H9 (cell line): ENCODE results near the gene GCNT2. TPM values are rescaled to one million over a fixed set of nuclear protein-coding genes. Genes with fewer than 3 reads are reported as not detected.
A peak's percentile ranks its signal among the peaks of the same experiment; 100 is the strongest.

Experiments
- DNase-seq: peaks from one replicate; pipeline ENCODE4 v3.0.0-alpha.2; 2017
- H2AFZ ChIP-seq: one replicate; pipeline ENCODE4 v1.6.1; 2013; ENCODE audit warnings: mild to moderate bottlenecking, low read length, control low read depth, moderate library complexity
- H2AK5ac ChIP-seq: 2 replicates; pipeline ENCODE4 v1.6.1; 2013; ENCODE audit warnings: low read length, control low read depth, mixed read lengths; ENCODE audit not compliant: insufficient read length
- H2BK120ac ChIP-seq: one replicate; pipeline ENCODE4 v1.6.1; 2013; ENCODE audit warnings: low read depth, mild to moderate bottlenecking, low read length, control low read depth, inconsistent platforms; ENCODE audit not compliant: poor library complexity, severe bottlenecking
- H2BK12ac ChIP-seq: 2 replicates; pipeline ENCODE4 v1.6.1; 2013; ENCODE audit warnings: low read length, control low read depth, mixed read lengths, low read depth; ENCODE audit not compliant: insufficient read length
- H2BK15ac ChIP-seq: 2 replicates; pipeline ENCODE4 v1.6.1; 2013; ENCODE audit warnings: low read depth, low read length, control low read depth
- H2BK20ac ChIP-seq: one replicate; pipeline ENCODE4 v1.6.1; 2013; ENCODE audit warnings: low read depth, mild to moderate bottlenecking, low read length, control low read depth, inconsistent platforms; ENCODE audit not compliant: poor library complexity, severe bottlenecking
- H2BK5ac ChIP-seq: 2 replicates; pipeline ENCODE4 v1.6.1; 2013; ENCODE audit warnings: low read length, control low read depth, mixed read lengths; ENCODE audit not compliant: insufficient read length
- H3K14ac ChIP-seq: 2 replicates; pipeline ENCODE4 v1.6.1; 2013; ENCODE audit warnings: low read length, control low read depth; ENCODE audit not compliant: insufficient read depth
- H3K18ac ChIP-seq: 2 replicates; pipeline ENCODE4 v1.6.1; 2013; ENCODE audit warnings: low read depth, mild to moderate bottlenecking, mixed read lengths, low read length, control low read depth; ENCODE audit not compliant: insufficient read length
- H3K23ac ChIP-seq: 2 replicates; pipeline ENCODE4 v1.6.1; 2013; ENCODE audit warnings: low read length, control low read depth, mixed read lengths, low read depth; ENCODE audit not compliant: insufficient read length
- H3K23me2 ChIP-seq: 2 replicates; pipeline ENCODE4 v1.6.1; 2013; ENCODE audit warnings: low read depth, mild to moderate bottlenecking, mixed read lengths, low read length, control low read depth; ENCODE audit not compliant: insufficient read length, poor library complexity, severe bottlenecking
- H3K27ac ChIP-seq: 2 replicates; pipeline ENCODE4 v1.5.1; 2013; ENCODE audit warnings: low read length, control low read depth, mixed read lengths, low read depth; ENCODE audit not compliant: insufficient read length
- H3K27me3 ChIP-seq: 2 replicates; pipeline ENCODE4 v1.6.1; 2013; ENCODE audit warnings: low read length, control low read depth, inconsistent platforms; ENCODE audit not compliant: insufficient read depth
- H3K4ac ChIP-seq: 2 replicates; pipeline ENCODE4 v1.6.1; 2013; ENCODE audit warnings: low read depth, mild to moderate bottlenecking, control low read depth, inconsistent platforms, low read length, moderate library complexity
- H3K4me1 ChIP-seq: 2 replicates; pipeline ENCODE4 v1.6.1; 2013; ENCODE audit warnings: low read length, control low read depth, inconsistent platforms; ENCODE audit not compliant: insufficient read depth
- H3K4me2 ChIP-seq: 2 replicates; pipeline ENCODE4 v1.6.1; 2013; ENCODE audit warnings: low read length, control low read depth, mixed read lengths; ENCODE audit not compliant: insufficient read length, insufficient read depth
- H3K56ac ChIP-seq: 2 replicates; pipeline ENCODE4 v1.6.1; 2013; ENCODE audit warnings: low read depth, mild to moderate bottlenecking, mixed read lengths, low read length, control low read depth; ENCODE audit not compliant: insufficient read length
- H3K79me1 ChIP-seq: 2 replicates; pipeline ENCODE4 v1.6.1; 2013; ENCODE audit warnings: low read depth, mild to moderate bottlenecking, moderate library complexity, low read length, control low read depth, inconsistent platforms; ENCODE audit not compliant: insufficient read depth, poor library complexity, severe bottlenecking
- H3K79me2 ChIP-seq: 2 replicates; pipeline ENCODE4 v1.6.1; 2013; ENCODE audit warnings: low read length, control low read depth, inconsistent platforms; ENCODE audit not compliant: insufficient read depth
- H3K9ac ChIP-seq: 2 replicates; pipeline ENCODE4 v1.6.1; 2013; ENCODE audit warnings: low read length, control low read depth, mixed read lengths; ENCODE audit not compliant: insufficient read length; ENCODE audit errors: extremely low read depth
- H3K9me3 ChIP-seq: one replicate; pipeline ENCODE4 v1.6.1; 2013; ENCODE audit warnings: low read depth, low read length, inconsistent platforms; ENCODE audit not compliant: control insufficient read depth
- H3T11ph ChIP-seq: one replicate; pipeline ENCODE4 v1.6.1; 2013; ENCODE audit warnings: mild to moderate bottlenecking, low read length, control low read depth, inconsistent platforms
- H4K20me1 ChIP-seq: one replicate; pipeline ENCODE4 v1.6.1; 2013; ENCODE audit not compliant: control insufficient read depth, insufficient read length, insufficient read depth
- H4K5ac ChIP-seq: 2 replicates; pipeline ENCODE4 v1.6.1; 2013; ENCODE audit warnings: low read depth, mild to moderate bottlenecking, mixed read lengths, low read length, control low read depth; ENCODE audit not compliant: insufficient read length
- H4K8ac ChIP-seq: replicated peaks from 2 replicates; pipeline ENCODE4 v1.6.1; 2013; ENCODE audit warnings: low read length, control low read depth, mixed read lengths, low read depth; ENCODE audit not compliant: insufficient read length
- H4K91ac ChIP-seq: 2 replicates; pipeline ENCODE4 v1.6.1; 2013; ENCODE audit warnings: low read depth, mild to moderate bottlenecking, moderate library complexity, mixed read lengths, low read length, control low read depth; ENCODE audit not compliant: insufficient read length
- H3K27ac Mint-ChIP-seq, 3 experiments: 2 replicates in 2 of 3; 3 replicates in 1 of 3; pipeline ENCODE4 v1.8.0; 2020 to 2021; ENCODE audit warnings: mixed read lengths in 3 of 3, mild to moderate bottlenecking in 1 of 3, moderate library complexity in 1 of 3
- H3K27me3 Mint-ChIP-seq: 2 replicates; pipeline ENCODE4 v1.8.0; 2021; ENCODE audit warnings: low read depth, mild to moderate bottlenecking, moderate library complexity, mixed read lengths
- H3K36me3 Mint-ChIP-seq, 3 experiments: 2 replicates in 2 of 3; 3 replicates in 1 of 3; pipeline ENCODE4 v1.8.0; 2020 to 2021; ENCODE audit warnings: low read depth in 3 of 3, mixed read lengths in 3 of 3; ENCODE audit not compliant: insufficient read depth in 1 of 3
- H3K4me1 Mint-ChIP-seq, 2 experiments: 2 replicates each; pipeline ENCODE4 v1.8.0; 2020; ENCODE audit warnings: mixed read lengths in 2 of 2
- H3K4me3 Mint-ChIP-seq, 2 experiments: 2 replicates in 1 of 2; 3 replicates in 1 of 2; pipeline ENCODE4 v1.8.0; 2020 to 2021; ENCODE audit warnings: mild to moderate bottlenecking in 2 of 2, mixed read lengths in 2 of 2, moderate library complexity in 1 of 2
- H3K9me3 Mint-ChIP-seq, 2 experiments: 2 replicates in 1 of 2; 3 replicates in 1 of 2; pipeline ENCODE4 v1.8.0; 2020; ENCODE audit warnings: mild to moderate bottlenecking in 2 of 2, mixed read lengths in 2 of 2, moderate library complexity in 1 of 2
- WGBS: extraction: QIAGEN DNeasy Blood & Tissue Kit; methylation state at CpG from one replicate; pipeline ENCODE4 v1.1.7; 2013; ENCODE audit warnings: missing lambda C conversion rate, low lambda C conversion rate, mixed read lengths; ENCODE audit not compliant: insufficient read length; ENCODE audit errors: extremely low coverage; 5-methylcytosine and 5-hydroxymethylcytosine counted together
- total RNA-seq: library from RNA; stranded (reverse); gene quantifications from 2 replicates; pipeline ENCODE4 v1.2.1, GENCODE V29; 2021
- TF ChIP-seq, protein P1 (sequence below): fragments of 200-600 bp; sonication (generic); conservative IDR thresholded peaks from 3 replicates; pipeline ENCODE4 v1.8.0; 2021; ENCODE audit warnings: antibody characterized with exemption, mild to moderate bottlenecking

Gene GCNT2
- total RNA-seq, 1 experiment from 2014 or later, result 41.7 TPM

DNA sequence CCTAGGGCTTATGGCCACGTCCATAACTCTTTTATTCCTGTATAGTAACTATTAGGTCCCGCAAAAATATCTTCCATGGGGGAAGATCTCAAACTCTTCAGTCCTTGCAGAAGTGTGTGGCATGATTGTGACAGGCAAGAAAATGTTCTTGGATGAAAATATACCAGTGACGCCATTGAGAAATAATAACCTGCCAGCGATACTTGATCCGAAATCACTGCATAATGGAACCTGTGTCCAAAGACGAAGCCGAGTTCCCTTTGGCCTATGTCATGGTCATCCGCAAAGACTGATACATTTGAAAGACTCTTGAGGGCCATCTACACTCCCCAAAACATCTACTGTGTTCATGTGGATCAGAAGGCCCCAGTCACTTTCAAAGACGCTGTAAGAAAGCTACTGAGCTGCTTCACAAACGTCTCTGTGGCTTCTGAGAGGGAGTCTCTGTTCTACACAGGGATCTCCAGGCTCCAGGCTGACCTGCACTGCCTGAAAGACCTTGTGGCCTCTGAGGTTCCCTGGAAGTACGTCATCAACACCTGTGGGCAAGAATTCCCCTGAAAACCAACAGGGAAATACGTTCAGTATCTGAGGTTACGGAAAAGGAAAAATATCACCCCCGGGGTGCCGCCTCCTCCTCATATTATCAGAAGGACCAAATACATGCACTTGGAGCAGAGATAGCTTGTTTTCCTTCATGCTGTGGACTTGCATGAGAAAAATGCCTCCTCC lies 6.9 kb upstream of the GCNT2 start:
- no peak overlapping the region for H3T11ph ChIP-seq
- H4K91ac ChIP-seq, result no peak overlapping the region
- 0 out of 7 replicates have a peak overlapping the region, but pooled peaks of 1 of the 3 experiments have one; percentile 50 for H3K27ac Mint-ChIP-seq
- H2AFZ ChIP-seq, result peak overlapping the region; percentile 48
- H2BK20ac ChIP-seq, result no peak overlapping the region
- no peaks in the 10 kb centered on the region for H3K27me3 Mint-ChIP-seq
- no peak overlapping the region for H3K9ac ChIP-seq
- no peaks in the 10 kb centered on the region for H3K23me2 ChIP-seq
- TF ChIP-seq, protein P1, sequence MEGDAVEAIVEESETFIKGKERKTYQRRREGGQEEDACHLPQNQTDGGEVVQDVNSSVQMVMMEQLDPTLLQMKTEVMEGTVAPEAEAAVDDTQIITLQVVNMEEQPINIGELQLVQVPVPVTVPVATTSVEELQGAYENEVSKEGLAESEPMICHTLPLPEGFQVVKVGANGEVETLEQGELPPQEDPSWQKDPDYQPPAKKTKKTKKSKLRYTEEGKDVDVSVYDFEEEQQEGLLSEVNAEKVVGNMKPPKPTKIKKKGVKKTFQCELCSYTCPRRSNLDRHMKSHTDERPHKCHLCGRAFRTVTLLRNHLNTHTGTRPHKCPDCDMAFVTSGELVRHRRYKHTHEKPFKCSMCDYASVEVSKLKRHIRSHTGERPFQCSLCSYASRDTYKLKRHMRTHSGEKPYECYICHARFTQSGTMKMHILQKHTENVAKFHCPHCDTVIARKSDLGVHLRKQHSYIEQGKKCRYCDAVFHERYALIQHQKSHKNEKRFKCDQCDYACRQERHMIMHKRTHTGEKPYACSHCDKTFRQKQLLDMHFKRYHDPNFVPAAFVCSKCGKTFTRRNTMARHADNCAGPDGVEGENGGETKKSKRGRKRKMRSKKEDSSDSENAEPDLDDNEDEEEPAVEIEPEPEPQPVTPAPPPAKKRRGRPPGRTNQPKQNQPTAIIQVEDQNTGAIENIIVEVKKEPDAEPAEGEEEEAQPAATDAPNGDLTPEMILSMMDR, result no peak
- H3K79me1 ChIP-seq, result no peaks in the 10 kb centered on the region
- H2BK120ac ChIP-seq, result no peak overlapping the region
- no peak overlapping the region for H2BK15ac ChIP-seq
- no peaks in the 10 kb centered on the region for H3K9me3 Mint-ChIP-seq
- no peak overlapping the region for H3K27ac ChIP-seq
- H3K27me3 ChIP-seq, result no peaks in the 10 kb centered on the region
- no peak overlapping the region for H2AK5ac ChIP-seq
- H3K23ac ChIP-seq, result no peak overlapping the region
- no peaks in the 10 kb centered on the region for H3K9me3 ChIP-seq
- WGBS, result no CpG with 5 or more reads among the region's 15 CpGs
- H3K56ac ChIP-seq, result no peak overlapping the region
- no peak for DNase-seq
- no peak overlapping the region for H3K14ac ChIP-seq
- H3K18ac ChIP-seq, result no peak overlapping the region
- peaks cover 6% of the 10 kb centered on the region; the same call in 1 of the 2 replicates for H3K4me1 ChIP-seq
- H2BK5ac ChIP-seq, result no peak overlapping the region
- no peaks in the 10 kb centered on the region for H4K20me1 ChIP-seq
- H3K79me2 ChIP-seq, result no peaks in the 10 kb centered on the region
- no peaks in the 10 kb centered on the region for H3K36me3 Mint-ChIP-seq
- H2BK12ac ChIP-seq, result no peak overlapping the region
- H4K5ac ChIP-seq, result no peak overlapping the region
- H3K4ac ChIP-seq, result no peak overlapping the region
- no peak overlapping the region for H4K8ac ChIP-seq
- H3K4me3 Mint-ChIP-seq, result no peak overlapping the region
- no peak overlapping the region for H3K4me2 ChIP-seq
- peaks cover 21 to 23% of the 10 kb centered on the region in 2 experiments for H3K4me1 Mint-ChIP-seq
